CD1c-positive myeloid dendritic cell (primary cell): ENCODE data around the gene MYBPH.
A peak's percentile ranks its signal among the peaks of the same experiment; 100 is the strongest.

Experiments used
- DNase-seq: peaks from one replicate; pipeline ENCODE4 v3.0.0-alpha.2; 2016; ENCODE audit errors: extremely low spot score

MYBPH gene

DNA sequence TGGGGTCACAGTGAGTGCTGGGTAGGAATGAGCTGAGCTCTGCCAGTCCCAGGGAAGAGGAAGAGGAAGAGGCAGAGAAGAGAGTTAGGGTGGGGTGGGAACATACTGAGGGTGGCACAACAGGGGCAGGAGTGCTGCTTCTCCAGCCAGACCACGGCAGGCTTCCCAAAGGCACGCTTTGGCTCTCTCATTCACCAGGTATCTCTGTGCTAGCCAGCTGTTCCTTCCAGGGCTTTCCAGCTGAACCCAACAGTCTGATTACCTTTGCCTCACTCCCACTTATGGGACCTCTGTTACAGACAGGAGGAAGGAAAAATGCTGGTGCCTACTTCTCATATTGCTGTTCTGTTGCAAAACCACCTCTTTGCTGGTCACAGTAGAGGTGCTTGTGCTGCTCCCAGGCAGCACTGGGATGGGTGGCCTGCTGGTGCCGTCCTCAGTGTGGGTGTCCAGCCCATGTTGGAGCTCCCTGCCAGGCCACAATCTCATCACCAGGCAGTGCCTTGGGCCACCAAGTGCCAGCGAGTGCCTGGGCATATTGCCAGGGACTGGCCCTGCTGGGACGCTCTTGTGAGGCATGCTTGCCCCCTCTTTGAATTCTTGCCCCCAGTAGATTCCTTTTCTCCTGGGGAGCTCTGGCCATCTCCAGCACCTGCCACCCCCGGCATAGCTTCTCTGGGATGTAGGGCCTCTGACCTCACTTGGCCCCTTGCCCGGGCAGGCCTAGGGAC lies 46.0 kb downstream of the MYBPH start:
- peak; percentile 53 for DNase-seq

DNA sequence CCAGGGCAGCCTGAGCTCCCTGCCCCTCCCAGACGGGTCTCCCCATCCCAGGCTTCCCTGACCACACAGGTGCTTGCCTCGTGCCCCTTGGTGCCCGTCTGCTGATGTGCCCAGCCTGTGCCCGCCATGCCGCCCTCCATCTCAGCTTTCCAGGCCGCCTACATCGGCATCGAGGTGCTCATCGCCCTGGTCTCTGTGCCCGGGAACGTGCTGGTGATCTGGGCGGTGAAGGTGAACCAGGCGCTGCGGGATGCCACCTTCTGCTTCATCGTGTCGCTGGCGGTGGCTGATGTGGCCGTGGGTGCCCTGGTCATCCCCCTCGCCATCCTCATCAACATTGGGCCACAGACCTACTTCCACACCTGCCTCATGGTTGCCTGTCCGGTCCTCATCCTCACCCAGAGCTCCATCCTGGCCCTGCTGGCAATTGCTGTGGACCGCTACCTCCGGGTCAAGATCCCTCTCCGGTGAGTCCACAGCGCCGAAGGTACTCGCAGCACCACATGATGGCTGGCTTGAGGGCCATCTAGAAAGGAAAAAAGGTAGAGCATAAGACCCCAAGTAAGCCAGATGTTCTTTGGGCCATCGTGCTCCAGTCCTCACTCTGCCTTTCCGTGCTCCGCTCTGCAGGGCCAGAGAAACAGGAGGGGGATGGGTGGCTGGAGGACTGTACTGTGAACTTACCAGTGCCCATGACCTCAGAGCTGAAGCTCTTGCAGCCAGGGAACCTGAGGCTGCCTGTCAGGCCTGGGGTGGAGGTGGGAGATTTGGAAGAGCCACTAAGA lies 46.7 kb downstream of the MYBPH start:
- no peak for DNase-seq

DNA sequence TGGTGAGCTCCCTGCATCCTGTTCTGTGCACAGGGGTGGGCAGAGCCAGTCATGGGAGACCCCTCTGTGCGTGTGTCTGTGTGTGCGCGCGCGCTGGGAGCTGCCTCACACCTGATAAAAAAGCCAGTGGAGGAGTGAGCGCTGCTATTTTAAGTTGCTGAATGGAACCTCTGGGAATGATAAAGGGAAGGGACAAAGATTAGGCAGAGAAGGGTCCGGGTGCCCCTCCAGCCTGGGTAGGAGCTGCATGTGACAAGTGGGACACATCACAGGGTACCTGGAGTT lies 47.3 kb downstream of the MYBPH start:
- no peak for DNase-seq

DNA sequence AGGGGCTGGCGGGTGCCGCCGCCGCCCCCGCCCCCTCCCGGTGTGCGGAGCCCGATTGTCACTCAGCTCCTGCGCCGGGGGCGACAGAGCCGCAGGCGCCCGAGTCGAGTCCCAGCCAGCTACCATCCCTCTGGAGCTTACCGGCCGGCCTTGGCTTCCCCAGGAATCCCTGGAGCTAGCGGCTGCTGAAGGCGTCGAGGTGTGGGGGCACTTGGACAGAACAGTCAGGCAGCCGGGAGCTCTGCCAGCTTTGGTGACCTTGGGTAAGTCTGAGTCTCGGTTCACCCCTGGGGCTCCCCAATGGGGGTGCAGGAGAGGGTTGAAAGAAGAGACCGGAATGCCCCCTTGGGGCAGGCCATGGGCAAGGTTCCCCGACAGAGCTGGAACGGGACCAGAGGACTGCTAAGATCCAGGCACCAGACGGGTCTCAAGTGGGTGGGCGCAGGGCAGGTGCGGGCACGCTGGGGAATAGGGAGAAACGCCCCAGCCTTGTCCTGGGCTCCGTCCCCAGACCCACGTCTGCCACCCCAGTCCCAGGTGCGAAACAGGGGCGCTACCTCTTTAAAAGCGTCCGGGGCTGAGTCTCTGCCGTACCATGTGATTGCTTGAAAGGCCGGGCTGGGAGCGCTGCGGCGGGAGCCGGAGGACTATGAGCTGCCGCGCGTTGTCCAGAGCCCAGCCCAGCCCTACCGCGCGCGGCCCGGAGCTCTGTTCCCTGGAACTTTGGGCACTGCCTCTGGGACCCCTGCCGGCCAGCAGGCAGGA lies 47.8 kb downstream of the MYBPH start, which contains the start of gene ADORA1:
Gene ADORA1, plus strand, starts transcription at position 61 of the 765 bp plus-strand sequence. CDS start 1,116 bp downstream, outside the sequence.
- peak; percentile 48 for DNase-seq

DNA sequence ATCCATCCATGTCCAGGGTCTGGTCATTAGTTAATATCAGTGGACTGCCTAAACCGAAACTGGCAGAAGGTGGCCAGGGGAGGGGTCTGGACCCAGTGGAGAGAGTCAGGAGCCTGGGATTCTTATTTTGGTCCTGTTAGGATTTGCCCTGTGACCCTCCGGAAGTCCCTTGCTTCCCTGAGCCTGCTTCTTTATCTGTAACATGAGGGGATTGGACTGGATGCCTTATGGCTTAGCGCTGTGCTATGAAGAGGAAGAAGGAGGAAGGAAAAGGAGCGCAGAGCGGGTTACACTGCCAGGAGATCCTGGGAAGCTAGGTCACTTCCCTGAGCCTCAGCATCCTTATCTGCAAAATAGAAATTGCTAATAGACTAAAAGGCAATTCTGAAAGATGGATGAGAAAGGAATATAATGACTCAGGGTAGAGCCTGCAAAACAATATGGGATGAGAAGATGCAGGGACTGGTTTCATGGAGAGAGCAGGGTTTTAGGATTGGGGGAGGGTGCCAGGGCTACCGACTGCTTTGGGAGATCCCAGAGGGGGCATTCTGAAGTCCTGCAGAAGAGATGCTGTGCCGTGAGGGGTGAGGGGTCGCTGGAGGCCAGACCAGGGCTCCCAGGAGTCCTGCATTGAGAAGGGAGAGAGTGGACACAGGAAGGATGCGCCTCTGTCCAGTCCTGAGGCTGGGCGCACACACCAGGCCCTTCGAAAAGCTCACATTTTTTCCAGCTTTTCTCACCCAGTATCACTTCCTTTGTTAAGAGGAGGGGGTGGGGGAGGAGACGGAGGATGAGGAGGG lies 48.6 kb downstream of the MYBPH start:
- DNase-seq: peak; percentile 42

DNA sequence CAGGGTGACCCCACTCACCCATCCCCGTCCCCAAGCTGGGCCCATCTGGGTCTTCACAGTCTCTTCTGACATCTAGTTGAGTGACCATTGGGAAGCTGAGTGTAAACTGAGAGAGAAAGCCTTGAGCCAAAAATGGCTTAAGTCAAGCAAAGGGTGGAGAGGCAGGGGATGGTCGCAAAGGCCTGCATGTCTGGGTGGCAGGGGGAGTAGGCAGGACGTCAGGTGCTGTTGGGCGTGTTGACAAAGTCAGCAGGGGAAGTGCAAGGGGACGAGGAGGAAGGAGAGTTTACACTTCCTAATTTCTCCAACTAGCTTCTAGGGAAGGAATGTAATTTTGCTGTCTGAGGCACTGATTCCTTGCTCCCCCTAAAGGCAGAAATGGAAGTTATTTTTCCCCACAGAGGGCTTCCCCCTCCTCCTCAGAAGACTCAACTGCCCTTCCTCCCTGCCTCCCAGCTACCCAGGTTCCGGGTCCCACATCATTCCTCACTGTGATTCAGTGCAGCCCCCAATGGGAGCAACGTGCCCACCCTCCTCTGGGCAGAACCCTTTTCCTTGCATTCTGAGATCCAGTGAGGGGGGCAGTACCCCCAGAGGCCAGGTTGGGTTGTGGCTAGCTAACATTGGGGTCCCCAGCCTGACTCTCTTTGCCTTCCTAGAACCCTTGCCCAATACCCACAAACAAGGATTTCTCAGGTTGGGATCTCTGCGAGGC lies 49.3 kb downstream of the MYBPH start:
- peak; percentile 83 for DNase-seq

DNA sequence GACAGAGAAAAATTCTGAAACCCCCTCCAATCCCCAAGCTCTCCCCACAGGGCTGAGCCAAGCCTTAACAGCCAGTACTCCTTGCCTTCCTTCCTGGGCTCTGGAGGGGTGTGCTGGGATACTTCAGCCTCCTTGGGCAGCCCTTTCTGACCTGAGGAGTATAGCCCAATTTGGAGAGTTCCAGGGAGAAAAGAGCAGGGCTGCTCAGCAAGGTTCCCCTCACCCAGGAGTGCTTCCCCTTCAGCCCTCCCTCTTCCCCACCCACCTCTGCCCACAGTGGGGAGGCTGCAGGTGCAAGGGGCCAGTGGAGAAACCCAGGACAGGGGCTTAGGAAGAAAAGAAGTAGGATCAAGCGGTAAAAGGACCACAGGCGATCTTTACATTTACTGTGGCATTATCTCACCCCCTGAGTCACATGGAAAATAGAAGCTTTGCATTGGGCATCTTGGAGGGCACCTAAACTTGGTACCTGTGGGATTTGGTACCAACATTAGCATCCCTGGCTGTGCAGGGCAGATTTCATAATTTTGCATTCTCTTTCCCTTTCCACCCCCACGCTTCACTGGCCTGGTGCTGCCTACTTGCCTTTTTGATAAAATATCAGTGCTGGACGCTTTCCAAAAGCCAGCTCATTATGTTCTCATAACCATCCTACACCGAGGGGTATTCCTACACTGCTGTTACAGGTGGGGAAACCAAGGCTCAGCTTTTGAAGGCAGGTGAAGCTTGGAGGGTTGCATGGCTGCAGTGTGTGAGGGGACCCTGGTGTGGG lies 50.9 kb downstream of the MYBPH start:
- DNase-seq: no peak

DNA sequence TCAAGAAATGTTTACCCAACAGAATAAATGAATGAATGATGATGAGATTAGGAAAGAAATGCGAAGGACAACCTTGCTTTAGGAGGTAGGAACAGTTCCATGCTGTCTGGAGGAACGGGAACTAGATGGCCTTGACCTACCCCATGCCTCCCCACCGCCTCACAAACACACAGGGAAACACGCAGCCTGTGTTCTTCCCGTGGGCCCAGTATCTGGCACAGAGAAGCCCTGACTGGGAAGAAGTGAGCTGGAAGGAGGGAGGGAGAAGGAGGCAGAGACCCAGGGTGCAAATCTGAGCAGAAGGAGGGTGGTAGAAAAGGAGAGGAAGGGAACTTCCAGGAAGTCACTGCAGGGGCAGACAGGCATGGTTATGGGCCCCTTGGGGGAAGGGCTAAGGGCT lies 51.6 kb downstream of the MYBPH start:
- no peak for DNase-seq

DNA sequence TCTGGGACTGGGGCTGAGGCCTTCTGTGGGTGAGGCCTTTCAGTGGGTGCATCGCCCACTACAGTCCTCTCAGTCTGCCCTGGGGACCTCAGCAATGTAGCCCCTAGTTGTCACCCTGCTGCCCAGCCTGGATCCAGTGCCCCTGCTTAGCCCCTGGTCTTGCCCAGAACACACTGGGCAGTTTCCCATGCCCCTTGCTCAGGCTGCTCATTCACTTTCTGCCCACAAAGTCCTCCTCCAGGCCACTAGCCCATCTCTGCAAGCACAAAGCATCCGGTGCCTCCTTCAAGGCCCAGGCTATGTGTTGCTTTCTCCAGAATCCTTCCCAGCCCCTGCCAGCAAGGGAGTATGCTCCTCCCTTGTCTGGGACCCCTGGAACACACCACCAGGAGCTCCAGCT lies 53.5 kb downstream of the MYBPH start:
- no peak for DNase-seq

DNA sequence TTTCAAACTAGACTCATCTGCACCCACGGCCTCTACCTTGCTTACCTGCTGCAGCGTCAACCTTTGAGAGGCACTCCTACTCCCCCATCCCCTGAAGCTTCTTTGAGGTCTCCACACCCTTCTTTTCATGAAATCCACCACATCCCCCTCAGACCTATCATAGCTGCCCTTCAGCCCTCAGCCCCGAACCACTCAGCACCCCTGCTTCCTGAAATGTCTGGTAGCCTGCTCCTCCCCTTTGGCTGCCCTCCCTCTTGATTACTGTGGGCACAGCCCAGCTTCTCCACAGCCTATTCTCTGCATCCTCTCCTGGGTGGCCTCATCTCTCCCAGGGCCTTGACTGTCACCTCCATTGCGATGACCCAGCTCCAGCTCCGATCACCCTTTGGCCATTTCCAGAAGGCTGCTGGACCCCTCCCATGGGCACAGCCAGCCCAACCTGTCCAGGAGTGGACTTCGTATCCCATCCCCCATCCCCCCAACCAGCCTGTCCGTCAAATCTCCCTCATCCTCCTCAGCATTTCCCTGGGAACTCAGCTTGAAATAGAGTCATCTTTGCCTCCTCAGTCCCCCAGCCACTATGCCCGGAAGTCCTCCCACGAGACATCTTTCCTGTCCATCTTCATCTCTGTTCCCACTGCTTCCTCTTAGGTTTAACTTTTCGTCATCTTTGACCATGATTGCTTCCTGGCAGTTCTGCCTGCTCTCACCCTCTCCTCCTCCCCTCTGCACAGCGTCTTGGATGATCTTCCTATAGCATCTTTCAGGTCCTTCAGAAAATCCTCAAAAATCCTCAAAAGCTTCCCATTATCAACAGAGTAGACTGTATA lies 54.2 kb downstream of the MYBPH start:
- DNase-seq: no peak

DNA sequence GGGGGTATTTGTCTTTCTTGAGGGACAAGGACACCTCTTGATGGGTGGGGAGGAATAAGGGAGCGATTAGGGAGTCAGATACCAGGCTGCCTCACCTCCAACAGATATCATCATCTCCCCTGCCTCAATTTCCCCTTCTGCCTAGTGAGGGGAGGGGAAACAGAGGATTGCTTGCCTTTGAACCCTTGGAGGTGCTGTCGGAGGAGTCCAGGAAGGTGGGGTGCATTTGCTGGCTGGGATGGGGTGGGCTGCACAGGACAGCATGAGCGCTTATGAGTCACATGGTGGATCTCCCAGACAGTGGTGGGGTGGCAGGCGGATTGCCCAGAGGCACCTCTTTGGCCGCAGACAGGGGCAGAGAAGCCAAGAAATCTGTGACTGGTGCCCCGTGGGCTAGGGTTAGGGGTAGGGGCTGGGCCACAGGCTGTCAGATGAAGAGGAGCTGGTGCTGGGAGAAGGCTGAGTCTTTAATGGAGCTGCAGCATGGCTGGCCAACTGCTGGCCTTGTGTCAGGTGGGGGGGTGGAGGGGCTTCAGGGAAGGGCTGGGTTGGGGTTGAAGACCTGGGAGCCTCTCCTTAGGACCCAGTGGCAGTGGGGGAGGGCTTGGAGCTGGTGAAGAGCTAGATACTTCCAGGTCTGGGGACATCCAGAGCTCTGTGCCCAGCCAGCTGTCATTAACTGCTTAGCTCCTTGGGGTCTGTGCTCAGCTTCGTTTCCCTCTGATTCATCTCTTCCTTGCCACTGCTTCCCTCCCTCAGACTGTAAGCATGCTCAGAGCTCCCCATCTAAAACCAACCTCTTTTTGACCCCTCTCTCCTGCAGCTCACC lies 55.1 kb downstream of the MYBPH start:
- DNase-seq: no peak
